NCI-H69 (cell line): ENCODE results near the gene CIRBP.

Experiments
- DNase-seq: peaks from one replicate; lab custom pipeline; 2025; lab: John Stamatoyannopoulos, UW

The CIRBP gene

DNA sequence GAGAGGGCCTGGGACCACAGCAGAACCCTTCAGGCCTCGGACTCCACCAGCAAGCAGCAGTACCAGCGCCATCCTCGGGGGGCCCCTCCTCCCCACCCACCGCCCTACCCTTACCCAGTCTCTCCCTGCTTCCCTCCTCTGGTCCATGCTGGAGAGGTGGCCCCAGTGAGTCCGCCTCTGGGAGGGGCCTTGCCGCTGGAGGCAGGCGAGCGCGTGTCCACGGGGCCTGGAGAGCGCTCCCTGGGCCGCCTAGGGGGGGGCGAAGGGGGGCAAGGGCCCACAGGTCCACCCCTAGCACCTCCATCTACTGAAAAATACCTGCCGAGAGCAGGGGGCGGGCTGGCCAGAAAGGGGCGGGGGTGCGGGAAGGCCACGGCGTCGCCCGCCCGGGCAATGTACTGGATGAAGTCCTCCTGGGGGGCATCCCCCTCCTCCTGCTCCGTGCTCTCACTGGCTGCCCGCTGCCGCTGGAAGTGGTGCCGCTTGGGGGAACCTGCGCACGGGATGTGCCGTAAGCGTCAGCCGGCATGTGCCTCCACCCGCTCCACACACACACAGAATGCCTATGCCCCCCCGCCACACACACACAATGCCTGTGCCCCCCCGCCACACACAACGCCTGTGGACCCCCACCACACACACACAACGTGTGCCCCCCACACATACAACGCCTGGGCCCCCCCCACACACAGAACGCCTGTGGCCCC is 38.2 kb upstream of the CIRBP start:
- no peak for DNase-seq

DNA sequence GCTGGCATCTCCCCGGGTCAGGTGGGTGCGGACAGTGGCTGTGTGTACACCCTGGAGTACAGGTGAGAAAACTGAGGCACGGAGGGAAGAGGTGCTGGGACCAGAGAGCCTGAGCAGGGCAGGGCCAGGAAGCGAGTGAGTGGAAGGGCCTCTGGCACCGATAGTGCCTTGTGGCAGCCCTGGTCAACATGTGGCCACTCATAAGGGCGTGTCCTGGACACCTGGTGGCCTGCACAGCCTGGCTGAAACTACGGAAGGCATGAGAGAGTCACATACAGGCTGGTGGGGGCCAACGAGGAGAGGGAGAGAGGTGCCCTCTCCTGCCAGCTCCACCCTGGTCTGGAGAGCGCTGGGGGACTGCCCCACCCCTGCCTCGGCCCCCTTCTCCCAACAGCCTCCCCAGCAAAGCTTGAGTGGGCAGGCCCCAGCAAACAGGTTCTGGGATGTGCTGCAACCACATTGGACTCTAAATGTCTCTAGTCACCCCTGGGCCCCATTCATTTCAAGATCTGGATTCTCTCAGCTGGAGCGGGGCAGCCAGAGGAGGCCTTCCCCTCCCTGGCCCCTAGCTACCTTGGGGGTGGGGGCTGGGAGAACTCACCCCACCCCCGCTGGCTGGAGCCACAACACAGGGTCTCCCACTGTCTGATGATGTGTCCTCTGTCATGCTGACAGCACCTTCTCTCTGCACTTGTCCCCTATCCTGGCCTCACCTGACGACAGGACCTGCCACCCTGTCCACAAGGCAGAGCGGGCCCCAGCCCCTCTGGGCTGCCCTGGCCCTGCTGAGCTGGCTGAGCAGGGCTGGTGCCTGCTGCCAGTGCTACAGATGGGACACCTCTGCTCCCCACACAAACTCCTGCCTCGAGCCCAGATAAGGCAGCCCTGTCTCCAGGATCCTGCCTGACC is 37.1 kb upstream of the CIRBP start:
- no peak for DNase-seq

DNA sequence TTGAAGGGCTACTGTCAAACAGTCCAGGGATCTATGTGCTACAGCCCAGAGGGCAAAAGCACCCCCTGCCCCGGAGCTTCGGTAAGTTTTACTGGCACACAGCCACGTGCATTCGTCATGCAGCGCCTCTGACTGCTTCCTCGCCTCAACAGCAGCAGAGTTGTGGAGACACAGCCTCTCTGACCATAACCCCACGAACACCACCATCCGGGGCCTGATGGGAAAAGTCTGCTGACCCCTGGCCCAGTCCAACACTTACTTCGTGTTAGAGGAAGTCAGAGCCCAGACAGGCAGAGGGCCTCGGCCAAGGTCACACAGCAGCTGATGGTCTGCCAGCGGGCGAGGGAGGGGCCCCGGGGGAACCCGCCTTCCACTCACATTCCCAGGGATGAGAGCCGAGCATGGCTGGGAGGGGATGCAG is 36.5 kb upstream of the CIRBP start:
- no peak for DNase-seq

DNA sequence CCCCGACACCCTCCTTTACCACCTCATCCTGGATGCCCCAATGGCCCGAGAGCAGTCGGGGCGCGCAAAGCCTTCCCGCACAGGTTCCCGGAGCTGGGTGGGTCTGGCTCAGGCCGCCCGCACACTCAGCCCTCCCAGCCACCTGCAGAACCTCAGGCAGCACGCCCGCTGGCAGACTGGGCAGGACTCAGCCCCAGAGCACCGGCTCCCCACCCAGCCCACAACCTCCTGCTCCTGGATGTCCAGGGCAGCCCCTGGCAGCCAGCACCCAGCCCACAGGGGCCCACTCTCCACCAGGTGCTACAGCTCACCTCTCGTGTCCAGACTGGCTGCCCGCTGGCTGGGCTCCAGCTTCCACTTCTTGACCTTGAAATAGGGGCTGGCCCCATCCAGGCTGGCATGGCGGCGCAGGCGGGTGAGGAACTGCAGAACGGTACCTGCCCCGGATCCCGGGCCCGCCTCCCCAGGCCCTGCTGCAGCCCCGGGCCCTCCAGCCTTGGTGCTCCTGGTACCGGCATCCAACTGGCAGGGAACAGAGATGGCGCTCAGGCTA is 35.9 kb upstream of the CIRBP start:
- no peak for DNase-seq

DNA sequence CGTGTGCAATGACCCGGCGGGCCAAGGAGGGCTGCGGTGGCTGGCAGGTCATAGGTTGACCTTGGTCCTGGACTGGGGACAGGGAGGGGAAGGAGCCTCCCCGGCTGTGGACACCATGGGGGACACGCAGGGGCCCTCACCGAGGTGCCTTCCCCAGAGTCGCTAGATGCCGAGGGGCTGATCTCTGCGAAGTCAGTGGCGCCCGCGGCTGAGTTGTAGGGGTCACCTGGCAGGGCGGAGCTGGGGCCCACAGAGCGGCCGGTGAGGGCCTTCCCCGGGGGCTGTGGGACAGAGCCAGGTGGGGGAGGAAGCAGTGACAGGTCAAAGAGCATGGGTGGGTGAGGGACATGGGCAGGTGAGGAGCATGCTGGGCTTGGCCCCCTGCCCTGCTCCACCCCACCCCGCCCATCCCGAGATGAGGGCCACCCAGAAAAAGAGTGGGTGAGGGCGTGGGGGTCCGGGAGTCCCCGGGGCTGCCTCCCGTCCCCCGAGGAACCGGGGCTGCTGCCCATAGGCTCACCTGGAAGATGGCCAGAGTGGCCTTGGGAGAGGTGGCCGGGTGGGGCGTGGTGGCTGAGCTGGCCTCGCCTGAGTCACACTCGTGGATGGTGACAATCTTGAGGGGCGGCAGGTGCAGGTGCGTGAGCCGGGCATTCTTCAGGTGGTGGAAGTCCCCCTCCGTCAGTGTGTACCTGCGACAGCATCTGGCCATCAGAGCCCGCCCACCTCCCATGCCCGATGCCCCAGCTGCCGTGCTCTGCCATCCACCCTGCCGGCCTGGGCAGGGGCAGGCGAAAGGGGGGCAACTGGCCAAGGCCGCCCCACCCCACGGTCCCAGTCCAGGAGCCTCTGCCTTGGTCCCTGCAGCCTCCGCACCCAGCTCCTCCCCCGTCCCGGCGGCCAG is 34.8 kb upstream of the CIRBP start:
- DNase-seq, result no peak

DNA sequence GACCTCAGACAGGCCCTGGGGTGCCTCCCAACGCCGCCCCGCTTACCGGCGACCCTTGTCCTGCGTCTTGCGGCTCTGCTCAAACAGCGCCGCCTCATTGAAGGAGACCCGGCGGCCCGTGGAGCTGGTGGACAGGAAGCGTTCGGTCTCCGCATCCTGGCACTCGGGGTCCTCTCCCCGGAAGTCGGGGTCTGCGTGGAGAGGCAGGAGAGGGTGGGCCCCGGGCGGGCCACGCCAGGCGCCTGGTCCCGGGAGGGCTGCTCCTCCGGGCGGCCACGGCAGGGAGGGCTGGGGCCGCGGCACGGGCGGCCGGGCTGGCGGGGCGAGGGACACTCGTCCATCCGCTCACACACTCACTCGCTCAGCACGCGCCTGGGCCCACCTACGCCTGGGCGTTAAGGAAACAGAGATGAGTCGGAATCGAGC is 34.2 kb upstream of the CIRBP start:
- DNase-seq, result no peak

DNA sequence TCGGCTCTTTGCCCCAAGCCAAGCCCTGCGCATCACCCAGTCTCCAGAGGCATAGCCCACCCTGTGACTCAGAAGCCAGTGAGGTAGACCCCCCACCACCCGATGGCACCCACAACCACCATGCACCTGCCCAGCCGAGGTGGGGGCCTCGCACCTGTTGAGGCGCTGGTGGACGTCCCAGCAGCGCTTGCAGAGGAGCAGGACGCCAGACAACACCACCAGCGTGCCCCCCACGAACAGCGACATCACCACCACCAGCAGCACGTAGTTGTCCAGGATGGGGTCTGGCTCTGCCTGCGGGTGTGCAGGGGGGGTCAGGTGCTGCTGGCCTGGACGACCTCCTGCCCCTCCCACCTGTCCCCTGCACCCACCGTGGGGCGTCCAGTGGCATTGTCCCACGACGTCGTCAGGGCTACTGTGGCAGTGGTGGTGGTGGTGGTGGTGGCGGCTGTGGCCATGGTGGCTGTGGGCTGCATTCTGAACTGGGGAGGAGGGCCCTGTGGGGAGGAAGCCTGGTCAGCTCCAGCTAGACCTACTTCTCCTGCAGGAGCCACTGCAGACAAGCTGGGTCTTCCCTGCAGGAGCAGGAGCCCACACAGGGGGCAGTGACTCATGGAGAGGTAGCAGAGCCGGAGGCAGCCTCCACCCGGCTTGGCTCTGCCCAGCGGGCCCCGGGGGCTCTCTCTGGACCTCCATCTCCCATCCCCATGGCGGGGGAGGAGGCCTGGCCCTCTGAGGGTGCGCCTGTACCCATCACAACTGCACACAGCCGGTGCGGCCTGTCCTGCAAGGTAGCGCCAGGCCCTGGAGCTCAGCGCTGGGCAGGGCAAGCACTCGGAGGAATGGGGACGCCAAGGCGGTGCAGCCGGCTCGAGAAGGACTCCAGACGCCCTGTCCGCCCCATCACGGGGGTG is 33.2 kb upstream of the CIRBP start:
- DNase-seq, result peak; percentile 34

DNA sequence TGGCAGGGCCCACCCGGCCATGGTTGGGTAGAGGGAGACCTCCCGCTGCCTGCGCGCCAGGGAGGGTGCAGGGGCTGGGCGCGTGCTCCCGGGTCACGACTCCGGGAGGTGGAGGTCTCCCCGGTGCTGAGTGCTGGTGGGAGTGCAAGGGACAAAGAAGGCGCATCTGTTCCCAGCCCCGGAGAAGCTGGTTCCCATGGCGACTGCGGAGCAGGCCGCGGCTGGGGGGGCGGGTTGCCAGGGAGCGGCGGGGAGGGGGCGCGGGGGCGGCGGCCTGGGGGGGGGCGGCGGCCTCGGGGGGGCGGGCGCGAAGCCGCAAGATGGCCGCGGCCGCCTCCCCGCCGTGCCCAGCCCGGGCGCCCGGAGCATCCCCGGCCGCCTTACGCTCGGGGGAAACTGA is 32.6 kb upstream of the CIRBP start:
- peak; percentile 79 for DNase-seq

DNA sequence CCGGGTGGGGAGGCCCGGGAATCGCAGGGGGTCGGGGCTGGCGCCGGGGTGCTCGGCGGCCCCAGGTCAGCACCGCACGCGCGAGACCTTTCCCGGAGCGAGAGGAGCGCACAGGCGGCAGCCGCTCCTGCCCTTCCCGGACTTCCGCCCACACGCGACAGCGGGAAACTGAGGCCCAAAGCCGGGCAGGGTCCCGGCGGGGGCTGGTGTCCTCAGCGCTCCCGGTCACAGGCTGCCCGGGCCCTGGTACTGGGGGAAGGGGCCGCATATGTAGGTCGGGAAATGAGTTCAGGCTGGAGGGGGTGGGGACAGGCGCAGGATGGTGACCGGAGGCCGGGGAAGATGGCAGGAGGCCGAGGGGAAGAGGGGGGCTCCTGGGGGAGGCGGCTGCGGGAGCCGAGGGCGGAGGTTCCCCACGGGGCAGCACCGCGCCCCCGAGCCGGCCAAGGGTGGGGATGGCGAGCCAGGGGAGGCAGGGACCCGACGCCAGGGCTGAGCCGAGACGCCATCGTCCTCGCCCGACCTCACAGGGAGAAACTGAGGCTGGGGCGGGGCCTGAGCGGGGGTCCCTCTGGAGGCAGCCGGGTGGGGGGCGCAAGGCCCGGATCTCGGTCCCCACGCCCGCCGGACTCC is 32.0 kb upstream of the CIRBP start:
- peak; percentile 51 for DNase-seq

DNA sequence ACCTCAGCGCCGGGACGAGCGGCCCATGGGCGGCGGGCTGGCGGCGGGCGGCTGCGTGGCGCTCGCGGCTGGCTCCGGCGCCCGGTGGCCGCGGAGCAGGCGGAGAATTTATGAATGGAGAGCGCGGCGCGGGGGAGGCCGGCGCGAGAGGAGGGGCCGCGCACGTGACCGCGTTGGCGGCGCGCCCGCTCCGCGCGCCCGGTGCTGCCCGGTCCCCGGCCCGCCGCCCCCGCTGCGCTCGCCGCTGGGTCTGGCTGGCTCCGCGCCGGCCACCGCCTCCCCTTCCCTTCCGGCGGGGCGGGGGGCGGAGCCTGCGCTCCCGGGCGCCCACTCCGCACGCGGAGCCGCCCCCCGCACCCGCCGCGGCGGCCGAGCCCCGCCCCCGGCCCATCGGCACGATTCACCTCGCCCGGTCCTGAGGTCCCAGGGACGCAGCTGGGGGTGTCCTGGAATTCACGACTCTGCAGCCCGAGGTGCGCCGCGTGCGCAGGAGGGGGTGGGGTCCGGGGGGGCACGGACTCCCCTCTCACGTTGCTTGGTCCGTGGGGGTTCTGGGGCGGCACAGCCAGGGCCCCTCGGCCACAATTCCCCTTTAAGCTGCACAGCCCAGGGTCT is 31.3 kb upstream of the CIRBP start, which contains the start of gene CBARP:
Gene CBARP, minus strand, starts transcription at position 252 of the 615 bp plus-strand sequence. CDS start 1,905 bp downstream, outside the sequence.
- DNase-seq, result peak; percentile 77

DNA sequence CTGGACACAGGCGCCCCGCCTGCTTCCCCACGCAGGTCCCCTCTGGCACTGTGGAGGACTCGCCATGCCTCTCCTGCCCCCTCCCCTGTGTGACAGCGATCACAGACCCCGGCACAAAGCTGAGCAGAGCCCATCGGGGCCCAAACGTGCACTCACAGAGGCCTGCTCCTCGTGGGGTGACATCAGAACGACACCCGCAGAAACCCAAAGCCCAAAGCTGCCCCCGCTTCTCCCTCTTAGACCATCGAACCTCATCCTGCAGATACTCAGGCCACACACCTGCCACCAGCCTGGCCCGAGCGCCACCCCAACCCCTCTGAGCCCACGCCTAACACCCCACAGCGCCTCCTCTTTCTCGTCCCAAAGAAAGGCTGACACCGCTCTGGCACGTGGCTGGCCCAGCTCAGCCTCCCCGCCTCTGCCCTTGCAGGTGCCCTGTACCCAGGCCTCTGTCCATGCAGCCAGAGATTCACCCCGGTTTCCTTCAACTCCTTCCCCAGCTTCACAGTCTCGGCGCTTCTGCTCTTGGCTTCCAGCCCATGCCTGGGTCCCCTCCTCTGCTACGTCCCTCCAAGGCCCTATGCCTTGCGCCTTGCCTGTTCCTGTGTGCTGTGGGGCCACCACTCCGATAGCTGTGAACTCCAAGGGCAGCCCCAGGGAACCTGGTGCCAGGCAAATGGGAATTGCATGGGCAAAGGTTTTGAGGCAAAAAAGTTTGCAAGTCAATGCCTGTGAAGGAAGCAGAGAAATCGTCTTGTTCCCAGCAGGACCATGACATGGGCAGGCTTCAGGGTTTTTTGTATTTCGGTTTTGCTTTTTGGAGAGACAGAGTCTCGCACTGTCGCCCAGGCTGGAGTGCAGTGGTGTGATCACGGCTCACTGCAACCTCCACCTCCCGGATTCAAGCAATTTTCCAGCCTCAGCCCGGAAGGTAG is 30.5 kb upstream of the CIRBP start:
- DNase-seq, result no peak

DNA sequence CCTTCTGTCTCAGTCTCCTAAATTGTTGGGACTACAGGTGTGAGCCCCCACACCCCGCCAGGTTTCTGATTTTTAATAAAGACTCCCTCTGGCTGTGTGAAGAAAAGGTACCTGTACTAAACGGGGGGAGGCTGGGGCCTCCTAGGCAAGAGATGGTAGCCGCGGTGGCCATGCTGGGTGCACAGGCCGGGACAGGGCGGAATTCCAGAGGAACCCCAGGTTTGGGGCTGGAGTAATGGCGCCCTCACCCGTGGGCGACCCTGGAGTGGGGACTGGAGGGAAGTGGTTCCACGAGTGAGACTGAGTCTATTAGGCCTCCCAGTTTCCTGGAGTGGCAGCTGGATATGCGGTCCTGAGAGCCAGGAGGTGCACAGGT is 29.7 kb upstream of the CIRBP start:
- DNase-seq, result no peak

DNA sequence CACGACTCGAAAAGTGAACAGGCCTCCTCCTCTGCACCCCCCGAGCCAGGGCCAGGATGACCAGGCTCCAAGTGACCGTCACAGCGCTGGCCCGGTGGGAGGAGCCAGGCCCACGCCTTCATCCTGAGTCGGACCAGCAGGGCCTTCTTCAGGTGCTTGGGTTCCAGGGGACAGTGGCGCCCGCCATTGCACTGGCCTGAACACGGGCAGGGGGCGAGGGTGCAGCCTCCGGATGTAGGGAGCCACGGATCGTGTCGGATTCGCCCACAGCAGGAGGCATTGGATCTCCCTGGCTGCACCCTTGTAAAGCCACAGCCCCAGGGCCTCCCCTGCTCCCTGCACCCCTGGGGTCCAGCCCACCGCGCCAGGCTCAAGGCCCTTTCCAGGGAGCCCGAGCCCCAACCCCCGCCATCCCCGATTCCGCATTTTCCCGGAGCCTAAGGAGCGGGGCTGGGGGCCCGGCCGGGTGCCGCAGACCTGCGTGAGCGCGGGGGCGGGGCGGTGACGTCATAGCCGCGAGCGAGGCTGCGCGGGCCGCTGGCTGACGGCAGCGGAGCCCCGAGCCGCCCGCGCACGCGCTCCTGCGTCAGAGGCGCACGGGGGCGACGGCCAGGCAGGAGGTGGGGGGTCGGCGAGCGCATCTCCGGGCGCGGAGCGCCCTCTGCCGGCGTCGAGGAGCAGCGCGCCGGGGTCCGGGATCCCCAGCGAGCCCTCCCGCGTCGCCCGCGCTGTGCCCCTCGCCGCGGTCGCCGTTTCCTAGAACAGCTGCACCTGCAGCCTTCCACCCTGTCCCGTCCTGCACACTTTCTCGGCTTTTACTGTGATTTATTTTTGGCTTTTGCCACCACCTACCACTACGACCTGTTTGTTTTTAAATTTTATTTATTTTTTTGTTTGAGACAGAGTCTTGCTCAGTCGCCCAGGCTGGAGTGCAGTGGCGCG is 29.1 kb upstream of the CIRBP start:
- DNase-seq, result peak; percentile 96

DNA sequence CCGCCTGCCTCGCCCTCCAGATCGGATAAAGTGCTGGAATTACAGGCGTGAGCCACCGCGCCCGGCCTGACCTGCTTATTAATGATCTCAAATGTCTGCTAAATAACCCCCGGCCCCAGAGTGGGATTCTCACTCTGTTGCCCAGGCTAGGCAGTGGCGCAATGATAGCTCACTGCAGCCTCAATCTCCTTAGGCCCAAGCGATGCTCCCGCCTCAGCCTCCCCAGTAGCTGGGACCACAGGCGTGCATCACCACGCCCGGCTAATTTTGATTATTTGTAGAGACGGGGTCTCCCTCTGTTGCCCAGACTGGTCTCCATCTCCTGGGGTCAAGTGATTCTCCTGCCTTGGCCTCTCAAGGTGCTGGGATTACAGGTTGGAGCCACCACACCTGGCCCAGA is 28.2 kb upstream of the CIRBP start:
- no peak for DNase-seq

DNA sequence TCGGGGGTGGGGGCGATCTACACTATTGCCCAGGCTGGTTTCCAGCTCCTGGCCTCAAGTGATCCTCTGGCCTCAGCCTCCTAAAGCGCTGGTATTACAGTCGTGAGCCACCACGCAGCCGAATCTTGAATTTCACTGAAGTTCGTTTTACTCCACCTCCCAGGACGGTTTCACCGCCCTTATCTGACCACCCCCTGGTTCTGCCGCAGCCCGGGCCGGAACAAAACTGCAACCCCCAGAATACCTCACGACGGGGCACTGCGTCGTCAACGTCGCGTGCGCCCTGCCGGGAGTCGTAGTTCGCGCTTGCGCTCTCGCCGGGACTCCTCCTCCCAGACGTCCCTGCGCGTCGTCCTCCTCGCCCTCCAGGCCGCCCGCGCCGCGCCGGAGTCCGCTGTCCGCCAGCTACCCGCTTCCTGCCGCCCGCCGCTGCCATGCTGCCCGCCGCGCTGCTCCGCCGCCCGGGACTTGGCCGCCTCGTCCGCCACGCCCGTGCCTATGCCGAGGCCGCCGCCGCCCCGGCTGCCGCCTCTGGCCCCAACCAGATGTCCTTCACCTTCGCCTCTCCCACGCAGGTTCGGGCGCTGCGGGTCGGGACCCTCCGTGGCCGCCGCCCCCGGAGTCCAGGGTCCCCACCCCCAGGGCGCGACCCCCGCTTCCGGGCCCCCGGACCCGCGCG is 27.6 kb upstream of the CIRBP start, which contains the start of gene ATP5F1D:
Gene ATP5F1D, plus strand, starts transcription at position 335 of the 679 bp plus-strand sequence. Its CDS starts 100 bp downstream, at position 435.
- peak; percentile 97 for DNase-seq

DNA sequence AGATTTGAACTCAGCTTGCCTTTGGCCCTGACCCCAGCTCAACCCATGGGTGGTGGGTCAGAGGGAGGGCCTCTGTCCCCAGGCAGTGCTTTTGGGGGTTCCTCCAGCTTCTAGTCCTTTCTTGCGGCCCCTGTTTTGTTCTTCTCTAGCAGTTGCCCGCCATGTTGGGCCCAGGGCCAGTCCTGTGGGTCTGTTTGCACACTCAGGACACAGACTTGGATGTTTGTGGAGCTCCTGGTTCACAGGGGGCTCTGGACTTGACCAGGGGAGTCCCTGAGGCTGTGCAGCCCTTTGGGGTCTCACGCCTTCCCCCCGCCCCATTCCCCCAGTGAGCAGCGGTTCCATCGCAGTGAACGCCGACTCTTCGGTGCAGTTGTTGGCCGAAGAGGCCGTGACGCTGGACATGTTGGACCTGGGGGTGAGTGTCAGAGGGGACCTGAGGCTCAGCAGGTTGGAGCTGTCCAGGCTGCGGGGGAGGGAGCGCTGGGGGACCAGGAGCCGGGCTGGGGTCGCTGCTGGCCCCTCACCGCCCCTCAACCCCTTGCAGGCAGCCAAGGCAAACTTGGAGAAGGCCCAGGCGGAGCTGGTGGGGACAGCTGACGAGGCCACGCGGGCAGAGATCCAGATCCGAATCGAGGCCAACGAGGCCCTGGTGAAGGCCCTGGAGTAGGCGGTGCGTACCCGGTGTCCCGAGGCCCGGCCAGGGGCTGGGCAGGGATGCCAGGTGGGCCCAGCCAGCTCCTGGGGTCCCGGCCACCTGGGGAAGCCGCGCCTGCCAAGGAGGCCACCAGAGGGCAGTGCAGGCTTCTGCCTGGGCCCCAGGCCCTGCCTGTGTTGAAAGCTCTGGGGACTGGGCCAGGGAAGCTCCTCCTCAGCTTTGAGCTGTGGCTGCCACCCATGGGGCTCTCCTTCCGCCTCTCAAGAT is 25.1 kb upstream of the CIRBP start:
- DNase-seq, result peak; percentile 81
